ENCODE results near the gene CARMIL1. TPM values are rescaled to one million over a fixed set of nuclear protein-coding genes. Genes with fewer than 3 reads are reported as not detected.

CARMIL1 gene
- total and polyA plus RNA-seq, 2 of the 8 experiments (the other 6 are each of a cell fraction or from before 2014, with no cell fraction given): 20.3 to 40.4 TPM

DNA sequence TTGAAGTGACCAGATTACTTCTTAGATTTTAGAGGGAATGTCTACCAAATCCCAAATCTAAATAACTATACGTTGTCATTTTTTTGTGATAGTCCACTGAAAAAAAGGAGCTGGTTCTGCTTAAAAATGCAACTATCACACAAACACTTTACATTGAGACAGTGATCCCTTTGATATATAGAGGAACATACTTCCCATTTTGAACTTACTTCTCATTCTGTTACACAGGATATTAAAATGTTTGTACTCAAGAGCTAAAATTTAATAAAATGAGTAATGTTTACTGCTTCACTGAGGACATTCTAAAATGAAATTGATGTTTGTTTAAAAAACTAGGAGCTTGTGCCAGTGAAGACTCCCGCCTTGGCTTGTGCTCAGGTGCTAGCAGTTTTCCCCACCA lies 174.1 kb downstream of the CARMIL1 start (continued):
- TF ChIP-seq ZNF274 (IDR thresholded peaks at IDR 0.05; ENCODE audit: borderline replicate concordance, extremely low read depth, low read length): no peak
- TF ChIP-seq RFX5 (IDR thresholded peaks at IDR 0.05; ENCODE audit: borderline replicate concordance, low read depth, low read length): no peak
- no peak for TF ChIP-seq TEAD4 (IDR thresholded peaks at IDR 0.05; ENCODE audit: low read depth, low read length)
- TF ChIP-seq FOSL1 (IDR thresholded peaks at IDR 0.05; ENCODE audit: insufficient read depth, low read depth, low read length): no peak

Measured in H1 (cell line).